ENCODE results near the gene ZNF699. TPM values are rescaled to one million over a fixed set of nuclear protein-coding genes. Genes with fewer than 3 reads are reported as not detected.

ZNF699 gene
- total and polyA plus RNA-seq, 10 of the 15 experiments (the other 5 are each of a cell fraction or from before 2014, with no cell fraction given): 0.04 to 2.9 (median 1.7) TPM

GRCh38 chr19:9323919-9324583, 14.4 kb upstream of the ZNF699 start, which contains the start of gene ZNF559 (continued):
- TF ChIP-seq EZH2 (IDR thresholded peaks at IDR 0.05; ENCODE audit: borderline replicate concordance, control insufficient read depth, low read depth, low read length): no peak
- TF ChIP-seq E4F1 (IDR thresholded peaks at IDR 0.05; ENCODE audit: borderline replicate concordance, partially characterized antibody): no peak
- no peak for TF ChIP-seq ETV6 (conservative IDR thresholded peaks at IDR 0.05 in 1 of 2, IDR thresholded peaks at IDR 0.05 in 1 of 2; ENCODE audit: borderline replicate concordance in 1 of 2, low read depth in 1 of 2)
- no peak for TF ChIP-seq MYC (IDR thresholded peaks at IDR 0.05; ENCODE audit: insufficient read depth, insufficient read length, insufficient replicate concordance, low read length, severe bottlenecking)
- no peak for TF ChIP-seq ATF2 (IDR thresholded peaks at IDR 0.05; ENCODE audit: low read length)
- no peak for TF ChIP-seq ELK1 (IDR thresholded peaks at IDR 0.05; ENCODE audit: low read depth, low read length)
- peak; percentile 73 for TF ChIP-seq RUNX3 (IDR thresholded peaks at IDR 0.05; ENCODE audit: low read length)
- peak; percentile 93 for TF ChIP-seq IKZF1 (conservative IDR thresholded peaks at IDR 0.05)
- no peak for TF ChIP-seq PKNOX1 (IDR thresholded peaks at IDR 0.05)
